Ammon's horn (tissue), 1 donor: ENCODE measurements around the gene USP10.

Experiments used
- DNase-seq: peaks from one replicate; pipeline ENCODE4 v3.0.0-alpha.2; 2016; ENCODE audit warnings: low spot score

USP10 gene

DNA sequence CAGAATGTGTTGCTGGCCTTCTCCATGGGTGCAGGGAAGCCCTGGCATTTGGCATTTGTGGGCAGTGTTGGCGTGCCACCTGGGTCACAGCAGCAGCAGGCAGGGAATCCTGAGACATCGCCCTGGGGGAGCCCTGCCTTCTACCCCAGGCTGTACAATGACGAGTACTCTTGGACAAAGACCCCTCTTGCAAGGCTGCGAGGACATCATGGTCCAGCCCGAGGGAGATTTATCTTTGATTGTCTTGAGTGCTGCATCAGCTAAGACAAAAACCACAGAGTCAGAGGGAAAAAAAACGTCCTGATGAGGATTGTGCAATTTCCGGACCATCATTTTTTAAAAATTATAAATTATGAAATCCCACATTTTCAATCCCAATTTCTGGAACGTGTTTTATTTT, 123.7 kb downstream of the USP10 start:
- DNase-seq, result no peak

DNA sequence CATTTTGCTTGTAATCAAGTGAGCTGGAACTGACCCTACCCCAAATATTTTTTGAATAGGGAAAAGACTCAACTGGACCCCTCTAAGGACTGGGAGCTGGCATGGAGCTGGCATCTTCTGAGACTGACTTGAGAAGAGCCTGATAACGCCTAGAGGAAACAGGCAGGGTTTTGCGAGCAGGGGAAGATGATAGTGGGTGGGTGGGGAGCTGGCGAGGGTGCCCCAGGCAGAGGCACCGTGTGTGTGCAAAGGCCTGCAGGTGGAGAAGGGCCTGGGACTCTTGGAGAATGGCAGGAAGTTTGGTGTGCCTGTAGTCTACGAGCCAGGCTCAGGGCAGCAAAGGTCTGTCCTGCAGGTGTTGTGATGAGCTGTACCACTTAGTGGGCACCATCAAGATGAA, 124.1 kb downstream of the USP10 start:
- no peak for DNase-seq

DNA sequence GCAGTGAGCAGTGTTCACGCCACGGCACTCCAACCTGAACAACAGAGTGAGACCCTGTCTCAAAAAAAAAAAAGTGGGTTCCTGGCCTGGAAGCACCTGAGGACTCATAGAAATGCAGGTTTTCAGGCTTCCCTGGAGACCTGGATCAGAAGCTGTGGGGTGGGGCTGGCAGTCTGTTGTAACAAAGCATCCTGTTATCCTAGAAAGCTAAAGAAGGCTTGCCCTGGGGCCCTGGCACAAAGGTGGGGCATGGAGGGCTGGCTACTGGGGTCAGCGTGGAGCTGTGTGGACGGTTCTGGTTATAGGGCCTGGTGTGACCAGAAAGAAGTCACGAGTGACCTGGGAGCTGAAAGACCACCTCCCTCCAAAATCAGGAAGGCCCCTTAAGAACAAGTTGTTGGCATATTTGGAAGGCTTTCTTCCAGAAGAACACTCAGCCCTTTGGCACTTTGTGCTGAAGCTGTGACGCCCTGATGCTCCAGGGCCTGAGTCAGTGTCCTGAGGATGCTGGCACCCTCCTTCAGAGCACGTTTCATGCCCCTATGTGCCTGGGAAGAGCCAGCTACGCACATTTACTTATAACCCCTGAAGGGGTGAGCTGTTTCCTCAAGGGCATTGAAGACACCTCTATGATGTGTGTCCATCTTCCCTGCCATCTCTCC, 126.2 kb downstream of the USP10 start:
- DNase-seq, result no peak

DNA sequence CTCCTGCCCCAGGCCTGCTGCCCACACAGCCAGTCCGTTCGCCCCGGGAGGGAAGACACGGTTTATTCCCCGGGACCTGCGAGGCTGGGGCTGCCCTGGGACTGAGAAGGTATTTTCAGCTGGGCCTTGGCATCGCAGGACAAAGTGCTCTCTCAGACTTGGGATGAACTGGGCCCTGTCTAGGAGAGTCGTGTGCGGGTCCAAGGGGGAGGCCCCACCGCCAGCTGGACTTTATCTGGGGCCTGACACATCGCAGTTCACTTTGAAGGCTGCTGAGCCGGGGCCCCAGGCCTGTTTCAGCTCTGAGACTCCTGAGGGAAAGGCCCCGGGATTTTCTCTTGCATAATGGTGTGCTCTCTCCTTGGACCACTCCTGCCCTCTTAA, 126.8 kb downstream of the USP10 start:
- DNase-seq, result no peak

DNA sequence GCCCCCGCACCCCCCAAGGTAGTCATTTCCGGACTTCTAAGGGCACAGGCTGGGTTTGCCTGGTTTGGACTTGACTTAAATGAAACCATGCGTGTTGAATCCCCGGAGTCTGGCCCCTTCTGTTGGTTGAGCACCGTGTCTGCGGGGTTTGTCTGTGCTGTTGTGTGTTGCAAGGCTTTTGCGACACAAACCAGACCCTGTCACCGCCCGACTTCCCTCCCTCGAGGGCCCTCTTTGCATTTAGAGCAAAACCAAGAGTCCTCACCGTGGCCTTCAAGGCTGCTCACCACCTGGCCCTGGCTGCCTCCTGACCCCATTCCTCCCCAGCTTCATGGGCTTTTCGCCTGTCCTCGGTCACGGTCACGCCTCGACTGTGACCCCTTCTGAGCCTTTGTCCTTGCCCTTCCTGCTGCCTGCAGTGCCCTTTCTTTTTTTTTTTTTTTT, 127.4 kb downstream of the USP10 start:
- DNase-seq, result no peak

DNA sequence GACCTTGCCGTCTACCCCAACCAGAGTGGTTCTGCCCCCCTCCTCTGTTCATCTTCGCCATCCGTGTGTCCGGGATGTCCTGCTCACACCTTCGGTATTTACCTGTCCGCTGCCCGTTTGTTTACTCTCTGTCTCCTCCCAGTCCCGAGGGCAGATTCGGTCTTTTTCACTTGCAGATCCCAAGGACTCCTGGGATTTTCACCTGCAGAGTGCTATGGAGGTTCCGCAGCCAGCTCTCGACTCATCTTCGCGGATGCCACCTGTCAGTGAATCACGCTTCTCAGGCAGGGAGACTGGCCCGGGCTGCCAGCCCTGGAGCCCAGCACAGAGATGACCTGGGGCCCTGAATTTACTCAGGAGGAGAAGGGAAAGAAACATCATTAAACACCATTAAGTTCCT, 128.1 kb downstream of the USP10 start:
- DNase-seq, result no peak

DNA sequence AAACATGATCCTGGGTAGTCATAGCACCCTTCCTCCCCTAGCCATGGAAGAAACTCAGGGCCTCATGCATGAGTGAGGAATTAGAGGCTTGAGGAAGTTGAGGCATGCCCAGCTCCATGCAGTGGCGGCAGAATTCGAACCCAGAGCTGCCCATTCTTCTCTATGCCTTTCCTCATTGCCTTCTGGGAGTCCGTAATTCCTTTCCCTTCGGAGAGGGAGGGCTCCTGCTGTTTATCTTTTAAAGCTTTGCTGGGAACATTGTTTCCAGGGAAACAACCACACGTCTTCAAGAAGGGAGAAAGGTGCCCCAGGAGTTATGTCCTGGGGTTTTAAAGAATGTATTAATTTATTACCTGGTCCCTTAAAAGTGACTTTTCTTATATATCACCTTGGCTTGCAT, 128.5 kb downstream of the USP10 start:
- DNase-seq, result no peak
